WTC11 (cell line): ENCODE results near the gene MEIS2. TPM values are rescaled to one million over a fixed set of nuclear protein-coding genes. Genes with fewer than 3 reads are reported as not detected.

Experiments used
- ATAC-seq: fragments of 200-7000 bp; cut with Tn5 transposase; 2 replicates; pipeline ENCODE4 v1.10.0; 2021; ENCODE audit warnings: mild to moderate bottlenecking, moderate library complexity
- CTCF ChIA-PET: fragments of 300-600 bp; sonication (Branson Sonifier 250); formaldehyde crosslinking; loops from one replicate; lab custom pipeline; 2021; ENCODE audit warnings: antibody characterized with exemption; lab: Charles Lee
- POLR2A ChIA-PET: fragments of 350-600 bp; sonication (Branson Sonifier 250); formaldehyde crosslinking; loops from one replicate; lab custom pipeline; 2021; ENCODE audit warnings: antibody characterized with exemption; lab: Charles Lee
- DNase-seq: peaks from one replicate; pipeline ENCODE4 v3.0.0; 2021; ENCODE audit warnings: low spot score
- H3K27ac Mint-ChIP-seq: 2 replicates; pipeline ENCODE4 v1.8.0; 2021; ENCODE audit warnings: mixed read lengths
- H3K27me3 Mint-ChIP-seq: 2 replicates; pipeline ENCODE4 v1.8.0; 2021; ENCODE audit warnings: low read depth, mild to moderate bottlenecking, moderate library complexity, mixed read lengths
- H3K36me3 Mint-ChIP-seq: 2 replicates; pipeline ENCODE4 v1.8.0; 2021; ENCODE audit warnings: mixed read lengths
- H3K4me1 Mint-ChIP-seq: 2 replicates; pipeline ENCODE4 v1.8.0; 2022; ENCODE audit warnings: mixed read lengths
- H3K4me3 Mint-ChIP-seq: 2 replicates; pipeline ENCODE4 v1.8.0; 2021; ENCODE audit warnings: mild to moderate bottlenecking, moderate library complexity, mixed read lengths
- H3K9me3 Mint-ChIP-seq: 2 replicates; pipeline ENCODE4 v1.8.0; 2021; ENCODE audit warnings: mixed read lengths
- ELF4 ChIP-seq: sonication (generic); formaldehyde crosslinking; IDR thresholded peaks from 2 replicates; pipeline ENCODE4 v1.8.1; 2022; ENCODE audit warnings: low read depth, mild to moderate bottlenecking, moderate library complexity, missing genetic modification reagents
- ERG ChIP-seq: fragments of 250-450 bp; sonication (Bioruptor Pico); IDR thresholded peaks from 2 replicates; pipeline ENCODE4 v1.8.0; 2021; ENCODE audit warnings: mild to moderate bottlenecking
- FOXJ3 ChIP-seq: sonication (generic); formaldehyde crosslinking; IDR thresholded peaks from 2 replicates; pipeline ENCODE4 v1.9.0; 2021; ENCODE audit warnings: missing genetic modification reagents, mild to moderate bottlenecking, borderline replicate concordance
- GABPB1 ChIP-seq: sonication (generic); formaldehyde crosslinking; IDR thresholded peaks from 2 replicates; pipeline ENCODE4 v1.8.1; 2023; ENCODE audit warnings: mild to moderate bottlenecking, missing genetic modification reagents
- GTF2I ChIP-seq: fragments of 250-450 bp; sonication (Bioruptor Pico); conservative IDR thresholded peaks from 2 replicates; pipeline ENCODE4 v1.4.0; 2021; ENCODE audit warnings: mild to moderate bottlenecking
- KAT7 ChIP-seq: sonication (generic); formaldehyde crosslinking; IDR thresholded peaks from 2 replicates; pipeline ENCODE4 v1.8.1; 2023; ENCODE audit warnings: missing genetic modification reagents, mild to moderate bottlenecking, borderline replicate concordance
- OVOL2 ChIP-seq: fragments of 250-450 bp; sonication (Bioruptor Pico); IDR thresholded peaks from 2 replicates; pipeline ENCODE4 v1.9.0; 2021; ENCODE audit warnings: mild to moderate bottlenecking, borderline replicate concordance
- RORB ChIP-seq: fragments of 250-450 bp; sonication (Bioruptor Pico); IDR thresholded peaks from 2 replicates; pipeline ENCODE4 v1.9.0; 2021; ENCODE audit warnings: mild to moderate bottlenecking
- SMAD3 ChIP-seq: sonication (generic); formaldehyde crosslinking; IDR thresholded peaks from 2 replicates; pipeline ENCODE4 v1.8.0; 2022; ENCODE audit warnings: missing genetic modification reagents, mild to moderate bottlenecking, borderline replicate concordance
- SP1 ChIP-seq: sonication (generic); formaldehyde crosslinking; conservative IDR thresholded peaks from 2 replicates; pipeline ENCODE4 v1.8.1; 2022; ENCODE audit warnings: missing genetic modification reagents
- STAT6 ChIP-seq: sonication (generic); formaldehyde crosslinking; conservative IDR thresholded peaks from 2 replicates; pipeline ENCODE4 v1.8.1; 2023; ENCODE audit warnings: mild to moderate bottlenecking, low read depth, missing genetic modification reagents, moderate library complexity
- TP53 ChIP-seq: sonication (generic); formaldehyde crosslinking; IDR thresholded peaks from 2 replicates; pipeline ENCODE4 v1.8.1; 2023; ENCODE audit warnings: mild to moderate bottlenecking, missing genetic modification reagents
- USF1 ChIP-seq: sonication (generic); formaldehyde crosslinking; IDR thresholded peaks from 2 replicates; pipeline ENCODE4 v1.8.0; 2022; ENCODE audit warnings: mild to moderate bottlenecking, missing genetic modification reagents
- ZBTB21 ChIP-seq: sonication (generic); formaldehyde crosslinking; IDR thresholded peaks from 2 replicates; pipeline ENCODE4 v1.8.1; 2023; ENCODE audit warnings: mild to moderate bottlenecking, missing genetic modification reagents, borderline replicate concordance
- ZNF138 ChIP-seq: sonication (generic); formaldehyde crosslinking; conservative IDR thresholded peaks from 2 replicates; pipeline ENCODE4 v1.8.1; 2022; ENCODE audit warnings: mild to moderate bottlenecking, moderate library complexity, missing genetic modification reagents
- ZNF317 ChIP-seq: sonication (generic); formaldehyde crosslinking; IDR thresholded peaks from 2 replicates; pipeline ENCODE4 v1.8.1; 2023; ENCODE audit warnings: low read depth, mild to moderate bottlenecking, moderate library complexity, missing genetic modification reagents, borderline replicate concordance
- total RNA-seq: library from RNA; stranded (reverse); gene quantifications from 3 replicates; pipeline ENCODE4 v1.2.3, GENCODE V29; 2021
- TF ChIP-seq, protein P1 (sequence below): sonication (generic); formaldehyde crosslinking; IDR thresholded peaks from 2 replicates; pipeline ENCODE4 v1.8.1; 2022; ENCODE audit warnings: mild to moderate bottlenecking, moderate library complexity, missing genetic modification reagents
- TF ChIP-seq, protein P2 (sequence below): fragments of 250-450 bp; sonication (Bioruptor Pico); IDR thresholded peaks from 2 replicates; pipeline ENCODE4 v1.9.0; 2021; ENCODE audit warnings: moderate library complexity, mild to moderate bottlenecking, inconsistent platforms, borderline replicate concordance

Gene MEIS2
- total RNA-seq, 1 experiment from 2014 or later: 0.57 TPM

DNA sequence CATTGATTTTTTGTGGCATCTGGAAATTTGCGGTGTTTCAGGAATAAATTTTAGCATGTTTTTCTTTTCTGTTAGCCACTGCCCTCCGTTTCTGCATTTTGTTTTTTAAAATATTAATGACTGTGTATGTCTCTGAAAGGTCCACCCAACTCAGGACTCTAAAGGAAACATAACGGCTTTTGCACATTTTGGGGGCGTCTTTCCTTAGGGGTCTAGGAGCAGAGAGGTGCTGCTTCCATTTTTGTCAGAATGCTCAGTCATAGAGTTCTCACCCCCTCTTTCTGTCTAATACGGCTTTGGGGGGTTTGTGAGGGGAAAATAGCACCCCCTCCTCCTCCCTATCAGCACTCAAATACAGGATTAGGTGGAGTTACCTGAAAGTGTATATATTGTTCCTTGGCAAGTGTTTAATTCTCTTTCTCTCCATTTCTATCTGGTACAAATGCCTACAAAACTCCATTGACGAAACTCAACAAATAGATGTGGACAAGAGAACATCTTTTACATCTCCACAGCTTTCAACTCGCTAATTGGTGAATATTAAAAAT, 219.4 kb downstream of the MEIS2 start (continued):
- TF ChIP-seq ERG (no peak), SMAD3 (CRISPR knock-in tag) (no peak), SP1 (CRISPR knock-in tag) (no peak), GTF2I (no peak), STAT6 (CRISPR knock-in tag) (no peak), RORB (CRISPR knock-in tag) (no peak), TP53 (CRISPR knock-in tag) (no peak), OVOL2 (CRISPR knock-in tag) (no peak), ZBTB21 (CRISPR knock-in tag) (no peak), ELF4 (CRISPR knock-in tag) (no peak), ZNF317 (CRISPR knock-in tag) (no peak)

DNA sequence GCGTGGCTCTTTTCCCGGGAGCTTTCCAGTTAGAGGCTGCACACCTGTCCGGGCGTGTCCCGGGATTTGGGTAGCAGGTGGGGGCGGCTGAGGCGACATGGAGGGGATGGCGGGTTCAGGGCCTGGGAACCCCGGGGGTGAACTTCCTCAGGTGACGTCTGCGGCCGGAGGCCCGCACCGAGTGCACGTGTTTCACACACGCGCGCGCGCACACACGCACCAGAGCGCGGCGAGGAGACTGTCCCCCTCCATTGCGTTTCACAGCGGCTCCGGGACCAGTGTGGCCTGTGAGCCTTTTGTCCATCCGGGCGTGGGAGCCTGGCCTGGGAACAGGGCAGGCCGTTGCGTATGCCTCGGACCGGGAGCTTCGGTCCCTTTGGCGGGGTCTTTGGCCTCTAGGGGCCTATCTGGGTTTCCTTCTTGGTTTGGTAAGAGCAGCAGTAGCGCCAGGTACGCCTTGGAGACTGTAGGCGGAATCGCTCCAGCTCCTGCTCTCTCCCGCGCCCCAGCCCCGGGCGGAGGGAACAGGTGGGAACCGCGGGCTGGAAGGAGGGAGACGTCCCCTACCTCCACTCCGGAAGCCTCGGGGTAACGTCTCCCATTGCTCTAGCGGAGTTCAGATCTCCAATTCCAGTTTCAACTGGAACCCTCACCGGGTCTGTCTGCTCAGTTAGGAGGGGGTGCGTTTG, 220.0 kb downstream of the MEIS2 start:
- Mint-ChIP-seq H3K4me1 (peaks cover 70% of the 10 kb centered on the region), H3K9me3 (no peaks in the 10 kb centered on the region), H3K27me3 (peaks cover 100% of the 10 kb centered on the region), H3K36me3 (no peaks in the 10 kb centered on the region), H3K4me3 (peak overlapping the region; percentile 81), H3K27ac (no peak overlapping the region)
- ATAC-seq: peak; percentile 67
- ChIA-PET POLR2A (interaction anchor here (1.0 kb wide), 1 partner anchor 217 kb away, joined by 3 read pairs; no protein-coding TSS in a partner anchor), CTCF (interaction anchor here (0.6 to 2.5 kb wide), 12 partner anchors 17 to 1592 kb away, joined by 3 to 14 read pairs (median 4); no protein-coding TSS in a partner anchor)
- TF ChIP-seq, protein P1, sequence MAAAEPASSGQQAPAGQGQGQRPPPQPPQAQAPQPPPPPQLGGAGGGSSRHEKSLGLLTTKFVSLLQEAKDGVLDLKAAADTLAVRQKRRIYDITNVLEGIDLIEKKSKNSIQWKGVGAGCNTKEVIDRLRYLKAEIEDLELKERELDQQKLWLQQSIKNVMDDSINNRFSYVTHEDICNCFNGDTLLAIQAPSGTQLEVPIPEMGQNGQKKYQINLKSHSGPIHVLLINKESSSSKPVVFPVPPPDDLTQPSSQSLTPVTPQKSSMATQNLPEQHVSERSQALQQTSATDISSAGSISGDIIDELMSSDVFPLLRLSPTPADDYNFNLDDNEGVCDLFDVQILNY (CRISPR knock-in tag): 0 out of 2 replicates have a peak, but pooled peaks have one; percentile 44
- TF ChIP-seq USF1 (CRISPR knock-in tag) (0 out of 2 replicates have a peak, but pooled peaks have one; percentile 19), KAT7 (CRISPR knock-in tag) (no peak)
- peak; percentile 78 for DNase-seq

- peak overlapping the region; percentile 81 for H3K4me3 Mint-ChIP-seq
- no peak for DNase-seq
- no peak for ATAC-seq
- H3K27me3 Mint-ChIP-seq: peaks cover 94% of the 10 kb centered on the region
- H3K27ac Mint-ChIP-seq: no peak overlapping the region
- CTCF ChIA-PET: interaction anchor here (0.6 to 2.5 kb wide), 12 partner anchors 18 to 1591 kb away, joined by 3 to 14 read pairs (median 4); no protein-coding TSS in a partner anchor
- no peaks in the 10 kb centered on the region for H3K9me3 Mint-ChIP-seq
- peaks cover 63% of the 10 kb centered on the region for H3K4me1 Mint-ChIP-seq
- no peak for TF ChIP-seq GABPB1
- TF ChIP-seq ZNF138 (CRISPR knock-in tag): no peak
- TF ChIP-seq FOXJ3 (CRISPR knock-in tag): no peak
- TF ChIP-seq, protein P2, sequence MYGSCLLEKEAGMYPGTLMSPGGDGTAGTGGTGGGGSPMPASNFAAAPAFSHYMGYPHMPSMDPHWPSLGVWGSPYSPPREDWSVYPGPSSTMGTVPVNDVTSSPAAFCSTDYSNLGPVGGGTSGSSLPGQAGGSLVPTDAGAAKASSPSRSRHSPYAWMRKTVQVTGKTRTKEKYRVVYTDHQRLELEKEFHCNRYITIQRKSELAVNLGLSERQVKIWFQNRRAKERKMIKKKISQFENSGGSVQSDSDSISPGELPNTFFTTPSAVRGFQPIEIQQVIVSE (CRISPR knock-in tag): no peak
- POLR2A ChIA-PET: interaction anchor here (0.7 kb wide), 1 partner anchor 173 kb away, joined by 3 read pairs; no protein-coding TSS in a partner anchor
- no peaks in the 10 kb centered on the region for H3K36me3 Mint-ChIP-seq
Measured at GRCh38 chr15:36879568-36880222, 220.7 kb downstream of the MEIS2 start.
